NAMALWA (cell line): ENCODE measurements around the gene PLSCR1.

Experiments
- DNase-seq: peaks from one replicate; pipeline ENCODE4 v3.0.0-alpha.2; 2015; ENCODE audit warnings: low spot score

PLSCR1 gene

GRCh38 chr3:146473726-146474125 is 70.7 kb downstream of the PLSCR1 start:
- no peak for DNase-seq

DNA sequence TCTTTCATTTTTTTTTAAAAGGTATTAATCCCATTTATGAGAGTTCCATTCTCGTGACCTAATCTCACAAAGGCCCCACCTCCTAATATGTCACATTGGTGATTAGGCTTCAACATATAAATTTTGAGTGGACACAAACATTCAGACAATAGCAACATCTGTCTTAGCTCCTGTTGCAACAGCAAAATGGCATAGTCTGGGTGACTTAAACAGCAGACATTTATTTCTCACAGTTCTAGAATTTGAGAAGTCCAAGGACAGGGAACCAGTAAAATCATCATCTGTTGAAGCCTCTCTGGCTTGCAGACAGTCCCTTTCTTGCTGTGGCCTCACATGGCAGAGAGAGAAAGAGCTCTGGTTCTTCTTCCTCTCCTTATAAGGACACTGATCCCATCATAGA is 71.8 kb downstream of the PLSCR1 start:
- DNase-seq: no peak

GRCh38 chr3:146471012-146471411 is 73.4 kb downstream of the PLSCR1 start:
- DNase-seq: no peak

DNA sequence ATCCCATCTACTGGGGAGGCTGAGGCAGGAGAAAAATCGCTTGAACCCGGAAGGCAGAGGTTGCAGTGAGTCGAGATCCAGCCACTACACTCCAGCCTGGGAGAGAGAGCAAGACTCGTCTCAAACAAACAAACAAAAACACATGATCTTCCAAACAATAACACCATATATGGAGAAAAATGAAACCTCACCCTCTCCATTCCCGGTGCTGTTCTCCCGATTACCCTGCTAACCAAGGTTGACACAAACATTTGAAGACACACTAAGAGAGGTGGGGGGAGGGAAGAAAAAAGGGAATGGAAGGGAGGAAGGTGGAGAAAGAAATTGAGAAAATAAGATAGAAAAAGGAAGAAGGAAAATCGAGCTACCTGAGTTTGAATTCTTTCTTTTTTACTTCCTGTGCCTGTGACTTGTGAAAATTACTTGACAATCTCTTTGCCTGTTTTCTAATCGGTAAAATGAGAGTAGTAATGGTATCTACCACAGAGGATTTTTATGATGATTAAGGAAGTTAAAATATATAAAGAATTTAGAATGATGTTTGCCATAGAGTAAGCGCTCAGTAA is 73.9 kb downstream of the PLSCR1 start:
- no peak for DNase-seq

- DNase-seq: peak; percentile 64
These were observed 75.0 kb downstream of the PLSCR1 start, which contains the start of gene PLSCR2 for GRCh38 chr3:146469150-146470017. Gene PLSCR2 (minus strand): TSS chr3:146469561. CDS start chr3:146459904, 9,657 bp downstream.

DNA sequence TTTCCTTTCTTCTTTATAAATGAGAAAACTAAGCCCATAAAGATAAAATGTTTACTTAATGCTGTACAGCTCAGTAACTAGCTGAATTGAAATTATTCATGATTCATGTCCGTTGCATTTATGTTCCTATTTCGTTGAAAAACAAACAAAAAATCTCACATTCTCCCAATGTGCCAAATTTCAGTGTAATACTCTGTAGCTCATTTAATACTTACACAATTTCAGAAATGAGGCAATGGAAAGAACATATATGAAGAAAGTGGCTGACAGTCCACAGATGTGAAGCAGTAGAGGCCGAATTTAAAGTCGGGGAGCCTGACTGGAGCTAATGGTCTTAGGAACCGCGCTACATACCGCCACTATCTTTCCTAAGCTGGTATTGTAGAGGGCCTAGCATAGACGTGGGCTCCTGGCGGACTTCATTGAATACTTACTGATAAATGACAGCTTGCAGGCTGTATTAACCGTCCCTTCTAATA is 75.7 kb downstream of the PLSCR1 start:
- no peak for DNase-seq

GRCh38 chr3:146468234-146468633 is 76.2 kb downstream of the PLSCR1 start:
- DNase-seq: no peak

DNA sequence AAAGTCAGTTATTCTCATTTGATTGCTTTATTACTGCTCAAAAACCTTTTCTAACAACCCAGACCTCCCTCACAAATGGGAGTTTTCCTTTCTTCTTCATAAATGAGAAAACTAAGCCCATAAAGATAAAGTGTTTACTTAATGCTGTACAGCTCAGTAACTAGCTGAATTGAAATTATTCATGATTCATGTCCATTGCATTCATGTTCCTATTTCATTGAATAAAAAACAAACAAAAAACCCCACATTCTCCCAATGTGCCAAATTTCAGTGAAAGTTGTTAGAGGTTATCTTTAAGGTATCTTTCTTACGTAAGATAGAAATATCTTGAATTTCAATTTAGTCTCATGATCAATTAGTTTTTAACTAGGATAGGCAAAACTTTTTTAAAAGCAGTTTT is 77.8 kb downstream of the PLSCR1 start:
- DNase-seq: no peak

DNA sequence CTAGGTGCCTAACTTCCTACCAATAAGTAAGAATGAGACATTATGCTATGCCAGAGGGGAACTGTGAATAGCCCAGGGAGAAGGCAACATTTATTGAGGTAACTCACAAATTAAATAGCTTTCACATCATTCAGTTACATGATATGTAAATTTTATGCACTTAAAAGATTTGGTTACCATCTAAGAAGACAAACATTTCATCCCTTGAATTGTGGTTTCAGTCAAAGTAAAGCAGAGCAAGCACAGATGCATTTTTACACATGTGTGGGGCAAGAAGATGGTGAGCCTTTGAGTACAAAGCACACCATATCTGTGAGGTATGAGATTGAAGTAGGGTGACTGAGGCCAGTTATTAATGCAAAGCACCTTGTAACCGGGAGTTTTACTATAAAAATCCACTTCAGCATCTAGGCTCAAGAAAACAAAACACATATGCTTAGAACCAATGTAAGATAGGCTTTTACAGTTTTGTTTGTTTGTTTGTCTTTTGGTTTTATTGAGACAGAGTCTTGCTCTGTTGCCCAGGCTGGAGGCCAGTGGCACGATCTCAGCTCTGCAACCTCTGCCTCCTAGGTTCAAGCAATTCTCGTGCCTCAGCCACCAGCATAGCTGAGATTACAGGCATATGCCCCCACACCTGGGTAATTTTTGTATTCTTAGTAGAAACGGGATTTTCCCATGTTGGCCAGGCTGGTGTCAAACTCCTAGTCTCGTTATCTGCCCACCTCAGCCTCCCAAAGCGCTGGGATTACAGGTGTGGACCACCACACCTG is 78.5 kb downstream of the PLSCR1 start:
- no peak for DNase-seq
